Neuronal stem cell (in vitro differentiated cells): ENCODE measurements around the gene HS3ST6.

Experiments used
- DNase-seq: peaks from one replicate; pipeline ENCODE4 v3.0.0-alpha.2; 2013; ENCODE audit warnings: low spot score
- H2AFZ ChIP-seq: one replicate; pipeline ENCODE4 v1.6.1; 2013; ENCODE audit warnings: mild to moderate bottlenecking, low read length, inconsistent platforms
- H2AK5ac ChIP-seq: 2 replicates; pipeline ENCODE4 v1.6.1; 2013; ENCODE audit warnings: low read depth, mild to moderate bottlenecking, inconsistent platforms, low read length, moderate library complexity, mixed read lengths
- H2BK120ac ChIP-seq: 2 replicates; pipeline ENCODE4 v1.6.1; 2013; ENCODE audit warnings: low read depth, mild to moderate bottlenecking, inconsistent platforms, low read length, moderate library complexity, mixed read lengths
- H2BK12ac ChIP-seq: one replicate; pipeline ENCODE4 v1.6.1; 2013; ENCODE audit warnings: low read length, inconsistent platforms
- H2BK15ac ChIP-seq: 2 replicates; pipeline ENCODE4 v1.6.1; 2013; ENCODE audit warnings: mild to moderate bottlenecking, low read length, inconsistent platforms, mixed read lengths
- H2BK5ac ChIP-seq: one replicate; pipeline ENCODE4 v1.6.1; 2013; ENCODE audit warnings: inconsistent platforms, mild to moderate bottlenecking, low read length, moderate library complexity
- H3K14ac ChIP-seq: one replicate; pipeline ENCODE4 v1.6.1; 2013; ENCODE audit warnings: low read length, inconsistent platforms
- H3K18ac ChIP-seq: 2 replicates; pipeline ENCODE4 v1.6.1; 2013; ENCODE audit warnings: low read length, inconsistent platforms
- H3K23ac ChIP-seq: 2 replicates; pipeline ENCODE4 v1.6.1; 2013; ENCODE audit warnings: low read depth, mild to moderate bottlenecking, mixed read lengths, low read length, inconsistent platforms; ENCODE audit not compliant: poor library complexity
- H3K27ac ChIP-seq: replicated peaks from 3 replicates; pipeline ENCODE4 v1.5.1; 2013; ENCODE audit warnings: low read length, inconsistent platforms
- H3K27me3 ChIP-seq, 3 experiments: 2 replicates each; pipeline ENCODE4 v1.6.1; 2013; ENCODE audit warnings: low read length in 3 of 3, mild to moderate bottlenecking in 2 of 3, inconsistent platforms in 1 of 3, low read depth in 1 of 3, mixed read lengths in 1 of 3, moderate library complexity in 1 of 3; ENCODE audit not compliant: control insufficient read depth in 3 of 3, insufficient read depth in 3 of 3
- H3K36me3 ChIP-seq, 2 donors: replicated peaks in 1 of 2; 2 replicates each; pipeline ENCODE4 v1.6.1; 2013; ENCODE audit warnings: low read length in 2 of 2; ENCODE audit not compliant: control insufficient read depth in 2 of 2, insufficient read depth in 2 of 2
- H3K4ac ChIP-seq: 2 replicates; pipeline ENCODE4 v1.6.1; 2013; ENCODE audit warnings: inconsistent platforms, mild to moderate bottlenecking, low read length, moderate library complexity
- H3K4me1 ChIP-seq, 2 donors: 1 replicate in 1 of 2; 2 replicates in 1 of 2; pipeline ENCODE4 v1.6.1; 2013; ENCODE audit warnings: low read length in 2 of 2, low read depth in 1 of 2; ENCODE audit not compliant: control insufficient read depth in 2 of 2, insufficient read depth in 1 of 2
- H3K4me2 ChIP-seq: one replicate; pipeline ENCODE4 v1.6.1; 2013; ENCODE audit warnings: mild to moderate bottlenecking, low read length, inconsistent platforms; ENCODE audit not compliant: insufficient read depth, poor library complexity, severe bottlenecking
- H3K4me3 ChIP-seq, 2 donors: 2 replicates each; pipeline ENCODE4 v1.5.1; 2013; ENCODE audit warnings: low read length in 2 of 2, mild to moderate bottlenecking in 2 of 2, inconsistent platforms in 1 of 2, moderate library complexity in 1 of 2
- H3K79me1 ChIP-seq: one replicate; pipeline ENCODE4 v1.6.1; 2013; ENCODE audit warnings: low read depth, mild to moderate bottlenecking, inconsistent platforms, low read length, moderate library complexity
- H3K9ac ChIP-seq: one replicate; pipeline ENCODE4 v1.6.1; 2013; ENCODE audit warnings: mild to moderate bottlenecking, low read depth, low read length, inconsistent platforms; ENCODE audit not compliant: poor library complexity
- H3K9me3 ChIP-seq, 2 donors: replicated peaks in 1 of 2; 2 replicates each; pipeline versions ENCODE3 to v1.6.1; 2013; ENCODE audit warnings: low read length in 2 of 2, mild to moderate bottlenecking in 2 of 2, inconsistent platforms in 1 of 2, low read depth in 1 of 2, mixed read lengths in 1 of 2, moderate library complexity in 1 of 2; ENCODE audit not compliant: control insufficient read depth in 2 of 2, insufficient read depth in 1 of 2
- H4K8ac ChIP-seq: one replicate; pipeline ENCODE4 v1.6.1; 2013; ENCODE audit warnings: low read depth, mild to moderate bottlenecking, inconsistent platforms, low read length, moderate library complexity
- H4K91ac ChIP-seq: one replicate; pipeline ENCODE4 v1.6.1; 2013; ENCODE audit warnings: low read length, low read depth, mild to moderate bottlenecking, inconsistent platforms; ENCODE audit not compliant: poor library complexity
- WGBS, 2 donors: extraction: QIAGEN DNeasy Blood & Tissue Kit; methylation state at CpG; one replicate each; pipeline ENCODE4 v1.1.7; 2013; ENCODE audit warnings: missing lambda C conversion rate in 2 of 2, mixed read lengths in 1 of 2; ENCODE audit not compliant: insufficient read length in 2 of 2, insufficient replicate concordance in 1 of 2; ENCODE audit errors: extremely low coverage in 2 of 2; 5-methylcytosine and 5-hydroxymethylcytosine counted together

HS3ST6 gene

GRCh38 chr16:1929578-1930337, 11.5 kb upstream of the HS3ST6 start:
- Histone ChIP-seq H4K91ac (no peak overlapping the region), H2AK5ac (peak overlapping the region; percentile 95), H2BK5ac (peak overlapping the region; percentile 53), H3K27ac (no peak overlapping the region), H2BK12ac (peak overlapping the region; percentile 90), H3K27me3 (peaks cover 0 to 26% (median 5%) of the 10 kb centered on the region in 3 experiments), H3K4me2 (peak overlapping the region; percentile 73), H3K14ac (peak overlapping the region; percentile 56), H3K9ac (no peak overlapping the region), H3K4ac (peak overlapping the region; percentile 99), H2AFZ (peak overlapping the region; percentile 96), H3K4me1 (peaks cover 4 to 6% of the 10 kb centered on the region in 2 donors), H3K36me3 (no peaks in the 10 kb centered on the region), H2BK15ac (peak overlapping the region; percentile 99), H3K9me3 (no peaks in the 10 kb centered on the region), H3K18ac (peak overlapping the region; percentile 95), H2BK120ac (peak overlapping the region; percentile 76), H3K79me1 (no peaks in the 10 kb centered on the region), H3K4me3 (peak overlapping the region; percentile 29 to 65), H4K8ac (peak overlapping the region; percentile 17), H3K23ac (peak overlapping the region; percentile 98)
- peak; percentile 79 for DNase-seq
- WGBS, 2 donors: no CpG with 5 or more reads among the region's 70 CpGs

GRCh38 chr16:1929105-1929504, 10.9 kb upstream of the HS3ST6 start:
- no peaks in the 10 kb centered on the region for H3K79me1 ChIP-seq
- H2BK5ac ChIP-seq: peak overlapping the region; percentile 53
- no peak overlapping the region for H3K27ac ChIP-seq
- no peaks in the 10 kb centered on the region for H3K9me3 ChIP-seq
- no peak overlapping the region for H3K9ac ChIP-seq
- no peak overlapping the region for H4K8ac ChIP-seq
- no peak overlapping the region for H3K14ac ChIP-seq
- peak overlapping the region; percentile 29 to 43 for H3K4me3 ChIP-seq
- H3K27me3 ChIP-seq: peaks cover 0 to 33% (median 7%) of the 10 kb centered on the region in 3 experiments
- peak overlapping the region; percentile 98 for H3K23ac ChIP-seq
- peaks cover 4 to 6% of the 10 kb centered on the region in 2 donors for H3K4me1 ChIP-seq
- H3K4me2 ChIP-seq: peak overlapping the region; percentile 73
- peak overlapping the region; percentile 96 for H2AFZ ChIP-seq
- H2AK5ac ChIP-seq: no peak overlapping the region
- peak overlapping the region; percentile 93 for H3K18ac ChIP-seq
- H4K91ac ChIP-seq: no peak overlapping the region
- no peak overlapping the region for H3K4ac ChIP-seq
- no peaks in the 10 kb centered on the region for H3K36me3 ChIP-seq
- no peak overlapping the region for H2BK120ac ChIP-seq
- WGBS, 2 donors: no CpG with 5 or more reads among the region's 11 CpGs
- no peak overlapping the region for H2BK12ac ChIP-seq
- peak overlapping the region; percentile 37 for H2BK15ac ChIP-seq
- no peak for DNase-seq

GRCh38 chr16:1926271-1926670, 8.1 kb upstream of the HS3ST6 start:
- H3K23ac ChIP-seq: no peak overlapping the region
- no peak overlapping the region for H3K4ac ChIP-seq
- H3K9ac ChIP-seq: peak overlapping the region; percentile 12
- H3K14ac ChIP-seq: no peak overlapping the region
- no peaks in the 10 kb centered on the region for H3K36me3 ChIP-seq
- H4K8ac ChIP-seq: no peak overlapping the region
- no peak overlapping the region for H2BK120ac ChIP-seq
- H3K79me1 ChIP-seq: no peaks in the 10 kb centered on the region
- H2AK5ac ChIP-seq: peak overlapping the region; percentile 86
- peaks cover 0 to 3% of the 10 kb centered on the region in 2 donors for H3K9me3 ChIP-seq
- peaks cover under 1 to 14% of the 10 kb centered on the region in 2 donors for H3K4me1 ChIP-seq
- no peak overlapping the region for H2BK15ac ChIP-seq
- peak overlapping the region; percentile 43 for H2BK5ac ChIP-seq
- peaks cover 0 to 54% (median 20%) of the 10 kb centered on the region in 3 experiments for H3K27me3 ChIP-seq
- H3K4me2 ChIP-seq: no peak overlapping the region
- H3K18ac ChIP-seq: no peak overlapping the region
- no peak overlapping the region for H4K91ac ChIP-seq
- no peak overlapping the region for H2BK12ac ChIP-seq
- H3K27ac ChIP-seq: no peak overlapping the region
- H3K4me3 ChIP-seq: no peak overlapping the region
- DNase-seq: no peak
- WGBS, 2 donors: no CpG with 5 or more reads among the region's 11 CpGs
- no peak overlapping the region for H2AFZ ChIP-seq

GRCh38 chr16:1924095-1924494, 5.9 kb upstream of the HS3ST6 start:
- no CpG with 5 or more reads among the region's 5 CpGs for WGBS, 2 donors
- Histone ChIP-seq H2BK15ac (no peak overlapping the region), H3K18ac (peak overlapping the region; percentile 82), H2BK120ac (peak overlapping the region; percentile 35), H2AK5ac (no peak overlapping the region), H3K4me3 (peak overlapping the region in 1 of 2 donors; percentile 43), H3K4me2 (no peak overlapping the region), H3K27me3 (peaks cover 11 to 73% (median 35%) of the 10 kb centered on the region in 3 experiments), H3K4me1 (peaks cover 9 to 19% of the 10 kb centered on the region in 2 donors), H3K79me1 (no peaks in the 10 kb centered on the region), H4K91ac (no peak overlapping the region), H3K9me3 (peaks cover 0 to 3% of the 10 kb centered on the region in 2 donors), H2BK12ac (peak overlapping the region; percentile 26), H3K4ac (no peak overlapping the region), H3K23ac (peak overlapping the region; percentile 51), H3K9ac (no peak overlapping the region), H2AFZ (no peak overlapping the region), H2BK5ac (peak overlapping the region; percentile 30), H3K14ac (no peak overlapping the region), H3K27ac (no peak overlapping the region), H3K36me3 (no peaks in the 10 kb centered on the region), H4K8ac (no peak overlapping the region)
- DNase-seq: no peak
